ENCODE data around the gene GRIN3B.

The GRIN3B gene

GRCh38 chr19:1058112-1058511, 57.9 kb downstream of the GRIN3B start:
- Histone ChIP-seq H3K4me2 (ENCODE audit: low read length) (no peak overlapping the region), H3K36me3 (ENCODE audit: control insufficient read depth, low read length) (peaks cover 21% of the 10 kb centered on the region), H3K4me3 (ENCODE audit: low read length) (no peak overlapping the region), H3K27me3 (ENCODE audit: control insufficient read depth, low read length) (no peaks in the 10 kb centered on the region), H3K27ac (ENCODE audit: low read depth, low read length) (no peak overlapping the region), H3K9me2 (replicated peaks; ENCODE audit: control insufficient read depth, low read length) (no peaks in the 10 kb centered on the region), H4K20me1 (ENCODE audit: control insufficient read depth, insufficient read depth, low read depth, low read length) (no peaks in the 10 kb centered on the region), H3K9me3 (ENCODE audit: control insufficient read depth, insufficient read depth, low read length) (no peaks in the 10 kb centered on the region), H3K4me1 (ENCODE audit: control insufficient read depth, low read length) (peaks cover 10% of the 10 kb centered on the region; the same call in 1 of the 2 replicates), H3F3A (ENCODE audit: control insufficient read depth, insufficient read depth) (no peaks in the 10 kb centered on the region), H3K79me2 (ENCODE audit: control insufficient read depth, low read length) (no peaks in the 10 kb centered on the region)
- no peak for TF ChIP-seq EZH2phosphoT487 (IDR thresholded peaks at IDR 0.05; ENCODE audit: borderline replicate concordance, low read length)
- TF ChIP-seq CTCF (IDR thresholded peaks at IDR 0.05; ENCODE audit: low read depth, low read length, poor library complexity, severe bottlenecking), result no peak

All from DOHH2 (cell line).